Measurements from ENCODE around the gene NCK1.

DNA sequence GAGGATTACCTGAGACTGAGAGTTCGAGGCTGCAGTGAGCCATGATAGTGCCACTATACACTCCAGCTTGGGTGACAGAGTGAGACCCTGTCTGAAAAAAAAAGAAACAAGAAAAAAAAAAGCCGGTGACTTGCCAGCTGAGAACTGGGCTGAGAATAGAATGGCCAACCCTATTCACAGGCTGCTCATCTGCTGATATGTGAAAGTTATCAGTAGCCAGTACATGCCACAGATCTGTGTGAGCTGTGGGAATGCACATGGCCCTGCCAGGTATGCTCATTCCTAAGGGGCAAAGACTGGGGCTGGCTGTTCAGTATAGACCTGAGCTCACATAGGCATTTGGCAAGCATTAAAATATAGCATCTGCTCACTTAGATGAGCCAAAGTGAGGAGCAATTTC is 126.6 kb downstream of the NCK1 start:
- TF ChIP-seq POLR2AphosphoS5 (IDR thresholded peaks at IDR 0.05; ENCODE audit: low read depth, low read length), result no peak
- no peak for TF ChIP-seq TAF1 (IDR thresholded peaks at IDR 0.05; ENCODE audit: borderline replicate concordance, insufficient read depth, low read length)
- TF ChIP-seq FOXP2 (optimal IDR thresholded peaks at IDR 0.05; ENCODE audit: borderline replicate concordance, extremely low read depth, extremely low read length, insufficient read depth), result no peak
